GM19099 (cell line): ENCODE results near the gene RASSF9.

Experiments
- POLR2A ChIP-seq: IDR thresholded peaks from 3 replicates; pipeline ENCODE4 v1.6.1; 2011; ENCODE audit warnings: low read depth; ENCODE audit not compliant: insufficient read length; ENCODE audit errors: extremely low read depth

The RASSF9 gene

GRCh38 chr12:85831327-85831990 lies 4.8 kb downstream of the RASSF9 start:
- TF ChIP-seq POLR2A: no peak

- TF ChIP-seq POLR2A: no peak
These were observed 6.8 kb downstream of the RASSF9 start for GRCh38 chr12:85829391-85829790.

- no peak for TF ChIP-seq POLR2A
These were observed 7.6 kb downstream of the RASSF9 start for GRCh38 chr12:85828576-85828975.

GRCh38 chr12:85825746-85826145 lies 10.5 kb downstream of the RASSF9 start:
- no peak for TF ChIP-seq POLR2A

- TF ChIP-seq POLR2A: no peak
These were observed 12.6 kb downstream of the RASSF9 start for GRCh38 chr12:85823436-85824180.

- no peak for TF ChIP-seq POLR2A
These were observed 14.4 kb downstream of the RASSF9 start for GRCh38 chr12:85821759-85822158.

- no peak for TF ChIP-seq POLR2A
These were observed 15.0 kb downstream of the RASSF9 start for GRCh38 chr12:85821206-85821605.

- no peak for TF ChIP-seq POLR2A
These were observed 16.1 kb downstream of the RASSF9 start for GRCh38 chr12:85820101-85820500.

GRCh38 chr12:85814741-85815140 lies 21.5 kb downstream of the RASSF9 start:
- no peak for TF ChIP-seq POLR2A

- TF ChIP-seq POLR2A: no peak
These were observed 22.1 kb downstream of the RASSF9 start for GRCh38 chr12:85814071-85814470.

GRCh38 chr12:85809500-85809899 lies 26.7 kb downstream of the RASSF9 start:
- TF ChIP-seq POLR2A: no peak

- no peak for TF ChIP-seq POLR2A
These were observed 28.5 kb downstream of the RASSF9 start for GRCh38 chr12:85807730-85808129.

- TF ChIP-seq POLR2A: no peak
These were observed 30.6 kb downstream of the RASSF9 start for GRCh38 chr12:85805654-85806053.

GRCh38 chr12:85804663-85805062 lies 31.5 kb downstream of the RASSF9 start:
- TF ChIP-seq POLR2A: no peak

GRCh38 chr12:85803923-85804322 lies 32.3 kb downstream of the RASSF9 start:
- no peak for TF ChIP-seq POLR2A

- no peak for TF ChIP-seq POLR2A
These were observed 33.0 kb downstream of the RASSF9 start for GRCh38 chr12:85803231-85803630.
